GM03348 (cell line): ENCODE data around the gene MBD3L2B.
"Not testable (repeated sequence)": the region's sequence is repeated elsewhere in the genome, so short reads cannot be mapped to it uniquely, and the experiment has no call there.

Experiments
- DNase-seq: peaks from one replicate; pipeline ENCODE4 v3.0.0; 2012; ENCODE audit warnings: low spot score

MBD3L2B gene

DNA sequence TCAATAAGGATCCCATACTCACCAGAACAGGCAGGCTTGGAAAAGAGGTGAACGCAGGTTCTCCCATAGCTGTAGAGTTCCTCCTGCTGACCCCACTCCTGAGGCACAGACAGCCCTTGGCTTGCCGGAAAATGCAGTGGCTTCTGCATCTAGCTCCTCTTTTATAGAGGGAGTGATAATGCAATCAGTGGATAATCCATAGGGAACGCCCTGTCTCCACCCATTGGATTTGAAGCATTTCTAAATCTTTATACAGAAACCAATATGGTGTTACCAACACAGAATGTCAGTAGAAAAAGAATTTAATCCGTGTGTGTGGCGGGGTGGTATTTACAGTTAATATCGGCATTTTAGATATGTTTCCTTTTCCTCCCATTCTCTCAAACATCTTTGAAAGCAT, at the start of gene MBD3L2B:
Gene MBD3L2B (minus strand): TSS at position 101 of the 400 bp plus-strand sequence. CDS start 34 bp downstream, at position 67.
- DNase-seq: not testable (repeated sequence)

DNA sequence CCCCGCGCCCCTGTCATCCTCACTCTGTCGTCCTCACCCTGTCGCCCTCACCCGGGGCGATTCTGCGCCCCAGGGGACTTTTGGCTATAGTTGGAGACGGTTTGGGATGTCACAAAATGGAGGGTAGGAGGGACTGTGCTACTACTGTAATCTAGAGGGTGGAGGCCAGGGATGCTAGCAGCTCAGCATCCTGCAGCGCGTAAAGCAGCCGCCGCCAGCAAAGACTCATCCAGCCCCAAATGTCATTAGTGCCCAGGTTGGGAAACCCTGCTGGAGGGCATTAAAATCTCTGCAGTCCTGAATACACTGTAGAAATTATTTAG, 48.6 kb upstream of the MBD3L2B start:
- no peak for DNase-seq

- peak; percentile 96 for DNase-seq
Measured at GRCh38 chr19:7069042-7069903, 48.0 kb upstream of the MBD3L2B start, which contains the start of gene ZNF557. ZNF557 (plus strand) TSS chr19:7069703; CDS start chr19:7075075, 5,372 bp downstream.

- DNase-seq: no peak
Measured at GRCh38 chr19:7068599-7068998, 47.4 kb upstream of the MBD3L2B start.

- peak; percentile 19 for DNase-seq
Measured at GRCh38 chr19:7067716-7068115, 46.5 kb upstream of the MBD3L2B start.

- not testable (repeated sequence) for DNase-seq
Measured at GRCh38 chr19:7067122-7067521, 45.9 kb upstream of the MBD3L2B start.

GRCh38 chr19:7063764-7064418, 42.7 kb upstream of the MBD3L2B start:
- no peak for DNase-seq

GRCh38 chr19:7063339-7063738, 42.1 kb upstream of the MBD3L2B start:
- no peak for DNase-seq

GRCh38 chr19:7059977-7060376, 38.7 kb upstream of the MBD3L2B start:
- not testable (repeated sequence) for DNase-seq

- DNase-seq: not testable (repeated sequence)
Measured at GRCh38 chr19:7058576-7058975, 37.3 kb upstream of the MBD3L2B start, which contains the start of gene MBD3L3. MBD3L3 (minus strand) TSS chr19:7058676; CDS start chr19:7058605, 71 bp downstream.

GRCh38 chr19:7056371-7056770, 35.1 kb upstream of the MBD3L2B start:
- DNase-seq: not testable (repeated sequence)

DNA sequence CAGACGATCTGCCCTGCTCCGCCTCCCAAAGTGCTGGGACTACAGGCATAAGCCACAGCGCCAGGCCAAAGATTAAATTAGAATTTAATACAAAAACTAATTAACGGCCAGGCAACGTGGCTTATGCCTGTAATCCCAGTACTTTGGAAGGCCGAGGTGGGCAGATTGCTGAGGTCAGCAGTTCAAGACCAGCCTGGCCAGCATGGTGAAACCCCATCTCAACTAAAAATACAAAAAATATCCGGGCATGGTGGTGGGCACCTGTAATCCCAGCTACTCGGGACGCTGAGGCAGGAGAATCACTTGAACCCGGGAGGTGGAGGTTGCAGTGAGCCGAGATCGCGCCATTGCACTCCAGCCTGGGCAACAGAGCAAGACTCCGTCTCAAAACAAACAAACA, 34.4 kb upstream of the MBD3L2B start:
- not testable (repeated sequence) for DNase-seq

GRCh38 chr19:7054635-7055368, 33.6 kb upstream of the MBD3L2B start:
- DNase-seq: not testable (repeated sequence)

DNA sequence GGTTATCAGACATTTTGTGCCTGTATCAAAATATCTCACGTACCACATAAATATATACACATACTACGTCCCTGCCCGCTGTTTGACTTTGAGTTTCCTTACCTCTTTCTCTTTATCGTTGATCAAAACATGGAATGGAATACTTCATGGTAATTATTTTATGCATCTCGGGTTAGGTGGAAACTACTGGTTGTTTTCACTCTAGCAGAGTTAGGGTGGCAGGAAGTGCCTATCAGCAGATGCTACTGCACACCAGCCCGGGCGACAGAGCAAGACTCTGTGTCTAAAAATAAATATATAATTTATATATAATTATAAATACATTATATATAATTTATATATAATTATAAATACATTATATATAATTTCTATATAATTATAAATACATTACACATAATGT, 31.7 kb upstream of the MBD3L2B start:
- not testable (repeated sequence) for DNase-seq

DNA sequence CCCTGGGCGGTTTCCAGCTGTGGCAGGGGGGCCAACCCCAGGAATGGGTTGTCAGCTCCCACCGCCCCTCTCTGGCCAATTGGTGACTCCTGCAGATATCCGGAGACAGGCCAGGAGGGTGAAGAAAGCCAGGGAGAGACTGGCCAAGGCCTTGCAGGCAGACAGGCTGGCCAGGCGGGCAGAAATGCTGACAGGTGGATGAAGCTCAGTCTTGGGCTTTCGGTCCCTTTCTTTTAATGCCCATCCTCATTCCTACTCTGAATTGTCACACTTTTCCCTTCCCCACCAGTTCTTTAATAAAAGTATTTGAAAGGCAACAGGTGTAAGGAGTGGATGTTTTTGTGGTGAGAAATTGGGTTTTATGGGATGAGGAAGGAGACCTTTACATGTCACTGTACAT, 30.2 kb upstream of the MBD3L2B start:
- DNase-seq: not testable (repeated sequence)

GRCh38 chr19:7049021-7049420, 27.8 kb upstream of the MBD3L2B start, which contains the start of gene MBD3L2:
MBD3L2 (plus strand) TSS chr19:7049321; CDS start chr19:7049374, 53 bp downstream.
- DNase-seq: not testable (repeated sequence)

GRCh38 chr19:7041563-7041962, 20.3 kb upstream of the MBD3L2B start:
- not testable (repeated sequence) for DNase-seq

DNA sequence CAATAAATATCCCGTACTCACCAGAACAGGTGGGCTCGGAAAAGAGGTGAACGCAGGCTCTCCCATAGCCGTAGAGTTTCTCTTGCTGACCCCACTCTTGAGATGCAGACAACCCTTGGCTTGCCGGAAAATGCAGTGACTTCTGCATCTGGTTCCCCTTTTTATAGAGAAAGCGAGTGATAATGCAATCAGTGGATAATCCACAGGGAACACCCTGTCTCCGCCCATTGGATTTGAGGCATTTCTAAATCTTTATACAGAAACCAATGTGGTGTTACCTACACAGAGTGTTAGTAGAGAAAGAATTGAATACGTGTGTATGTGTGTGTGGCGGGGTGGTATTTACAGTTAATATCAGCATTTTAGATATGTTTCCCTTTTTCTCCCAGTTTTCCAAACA, 18.8 kb upstream of the MBD3L2B start, which contains the start of gene MBD3L4:
Gene MBD3L4 (minus strand): TSS at position 101 of the 400 bp plus-strand sequence. CDS start 35 bp downstream, at position 66.
- DNase-seq: not testable (repeated sequence)

GRCh38 chr19:7030278-7030677, 9.0 kb upstream of the MBD3L2B start, which contains the start of gene MBD3L5:
MBD3L5 (plus strand) TSS chr19:7030578; CDS start chr19:7030612, 34 bp downstream.
- DNase-seq: not testable (repeated sequence)

DNA sequence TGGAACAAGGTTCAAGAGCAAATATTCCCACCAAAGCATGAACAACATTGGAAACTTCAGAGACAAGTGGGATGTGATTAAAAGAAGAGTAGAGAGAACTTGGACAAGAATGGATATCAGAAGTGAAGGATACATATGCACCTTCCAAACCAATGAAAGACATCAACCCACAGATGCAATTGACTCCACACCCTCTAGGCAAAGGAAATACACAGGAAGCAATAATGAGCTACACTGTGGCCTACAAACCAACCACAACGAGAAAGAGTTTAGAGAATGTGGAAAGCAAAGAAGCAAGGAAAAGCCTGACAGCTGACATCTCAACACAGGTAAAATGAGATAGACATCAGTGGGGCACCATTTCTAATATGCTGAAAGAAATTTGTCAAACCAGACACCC, 7.6 kb upstream of the MBD3L2B start:
- DNase-seq: not testable (repeated sequence)

DNA sequence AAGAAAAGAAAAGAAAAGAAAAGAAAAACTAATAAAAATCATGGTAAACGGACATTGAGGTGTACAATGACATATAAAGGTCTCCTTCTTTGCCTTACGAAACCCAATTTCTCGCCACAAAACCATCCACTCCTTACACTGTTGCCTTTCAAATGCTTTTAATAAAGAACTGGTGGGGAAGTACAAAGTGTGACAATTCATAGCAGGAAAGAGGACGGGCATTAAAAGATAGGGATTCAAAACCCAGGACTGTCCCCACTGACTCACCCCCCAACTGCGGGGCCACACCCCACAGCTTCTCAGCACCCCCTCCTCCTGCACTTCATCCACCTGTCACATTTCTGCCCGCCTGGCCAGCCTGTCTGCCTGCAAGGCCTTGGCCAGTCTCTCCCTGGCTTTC, 2.4 kb downstream of the MBD3L2B start:
- DNase-seq: no peak

DNA sequence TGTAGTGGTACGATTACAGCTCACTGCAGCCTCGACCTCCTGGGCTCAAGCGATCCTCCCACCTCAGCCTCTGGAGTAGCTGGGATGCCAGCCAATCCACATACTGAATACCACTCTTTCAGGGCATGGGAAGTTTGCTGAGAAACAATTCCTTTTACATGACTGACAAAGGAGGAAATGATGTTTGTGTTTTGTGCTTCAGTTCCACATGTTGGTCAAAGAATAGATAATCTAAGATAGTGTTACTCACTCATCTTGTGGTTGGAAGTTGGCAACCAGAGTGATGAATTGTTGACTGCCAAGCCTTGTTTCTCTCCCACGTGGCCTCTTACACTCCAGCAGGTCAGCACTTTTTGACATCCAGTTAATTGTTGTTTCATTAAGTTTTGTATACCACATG, 7.6 kb downstream of the MBD3L2B start:
- DNase-seq: no peak
